OCI-LY7 (cell line): Measurements from ENCODE around the gene SLC4A4. TPM values are rescaled to one million over a fixed set of nuclear protein-coding genes. Genes with fewer than 3 reads are reported as not detected.

ENCODE experiments used
- BruUV-seq: library from RNA; stranded (reverse); fragments of 400-500 nt; replicated peaks from 2 replicates; lab custom pipeline; 2021; lab: Mats Ljungman, UMichigan
- CTCF ChIA-PET: fragments of 300-600 bp; sonication (Branson Sonifier 250); formaldehyde crosslinking; loops from one replicate; lab custom pipeline; 2022; ENCODE audit warnings: antibody characterized with exemption; ENCODE audit not compliant: unreplicated experiment; lab: Charles Lee
- POLR2A ChIA-PET: fragments of 300-600 bp; sonication (Branson Sonifier 250); formaldehyde crosslinking; loops from one replicate; lab custom pipeline; 2022; ENCODE audit warnings: antibody characterized with exemption; lab: Charles Lee
- DNase-seq: peaks from one replicate; pipeline ENCODE4 v3.0.0-alpha.2; 2015; ENCODE audit warnings: low spot score
- H2AFZ ChIP-seq: fragments of 200-600 bp; sonication (generic), shearing (Covaris generic); 2 replicates; pipeline ENCODE4 v1.6.1; 2014; ENCODE audit warnings: mild to moderate bottlenecking, antibody characterized with exemption, low read length, moderate library complexity
- H3K27ac ChIP-seq: fragments of 200-600 bp; sonication (generic); 2 replicates; pipeline ENCODE4 v1.5.1; 2014; ENCODE audit warnings: mixed run types, low read depth, mild to moderate bottlenecking, moderate library complexity, low read length, inconsistent platforms; ENCODE audit not compliant: poor library complexity, severe bottlenecking
- H3K36me3 ChIP-seq: fragments of 200-600 bp; sonication (generic); 2 replicates; pipeline ENCODE4 v1.6.1; 2014; ENCODE audit warnings: mild to moderate bottlenecking, antibody characterized with exemption, low read length, moderate library complexity, mixed read lengths; ENCODE audit not compliant: insufficient read depth
- H3K4me1 ChIP-seq: fragments of 200-600 bp; sonication (generic); 2 replicates; pipeline ENCODE4 v1.5.1; 2014; ENCODE audit warnings: mild to moderate bottlenecking, low read length; ENCODE audit not compliant: insufficient read depth, poor library complexity, severe bottlenecking
- H3K4me2 ChIP-seq: fragments of 200-600 bp; sonication (generic); 2 replicates; pipeline ENCODE4 v1.6.1; 2014; ENCODE audit warnings: mild to moderate bottlenecking, low read length
- H3K4me3 ChIP-seq: fragments of 200-600 bp; sonication (generic); 2 replicates; pipeline ENCODE4 v1.5.1; 2014; ENCODE audit warnings: mild to moderate bottlenecking, low read depth, low read length; ENCODE audit not compliant: poor library complexity, severe bottlenecking
- H3K79me2 ChIP-seq: fragments of 200-600 bp; sonication (generic); 2 replicates; pipeline ENCODE4 v1.6.1; 2016; ENCODE audit warnings: low read depth, mild to moderate bottlenecking, low read length, moderate library complexity, mixed read lengths; ENCODE audit not compliant: insufficient read depth
- H3K9me2 ChIP-seq: fragments of 200-600 bp; sonication (generic); 2 replicates; pipeline ENCODE4 v1.6.1; 2016; ENCODE audit warnings: mild to moderate bottlenecking, low read length, mixed read lengths; ENCODE audit not compliant: insufficient read depth
- H3K9me3 ChIP-seq: fragments of 200-600 bp; sonication (generic); 2 replicates; pipeline ENCODE4 v1.6.1; 2014; ENCODE audit warnings: mild to moderate bottlenecking, mixed run types, low read length, mixed read lengths
- H4K20me1 ChIP-seq: fragments of 200-600 bp; sonication (generic); 2 replicates; pipeline ENCODE4 v1.6.1; 2014; ENCODE audit warnings: mild to moderate bottlenecking, antibody characterized with exemption, low read length, moderate library complexity, mixed read lengths; ENCODE audit not compliant: insufficient read depth
- EZH2phosphoT487 ChIP-seq: fragments of 200-600 bp; sonication (generic); IDR thresholded peaks from 2 replicates; pipeline ENCODE4 v1.6.1; 2018; ENCODE audit warnings: low read depth, borderline replicate concordance, mild to moderate bottlenecking, mixed run types, antibody characterized with exemption, low read length, moderate library complexity, mixed read lengths
- intact Hi-C: fragments of 100-400 bp; cut with micrococcal nuclease; formaldehyde crosslinking; loops from one replicate; pipeline ENCODE4 v1.10.0; 2022; ENCODE audit not compliant: unreplicated experiment
- total RNA-seq, 2 experiments: library from RNA; depleted of rRNA in 1 of 2; stranded (reverse); fragments of >200 nt in 1 of 2; shearing (Covaris generic) in 1 of 2; gene quantifications; 2 replicates each; pipeline ENCODE4 v1.2.3, GENCODE V29; 2014 to 2022
- TF ChIP-seq, protein P1 (sequence below): fragments of 200-600 bp; sonication (generic); conservative IDR thresholded peaks from 2 replicates; pipeline ENCODE4 v1.5.1; 2014; ENCODE audit warnings: mild to moderate bottlenecking, antibody characterized with exemption, low read length, moderate library complexity, mixed read lengths

Gene SLC4A4
- total RNA-seq, 2 experiments from 2014 or later, result not detected

DNA sequence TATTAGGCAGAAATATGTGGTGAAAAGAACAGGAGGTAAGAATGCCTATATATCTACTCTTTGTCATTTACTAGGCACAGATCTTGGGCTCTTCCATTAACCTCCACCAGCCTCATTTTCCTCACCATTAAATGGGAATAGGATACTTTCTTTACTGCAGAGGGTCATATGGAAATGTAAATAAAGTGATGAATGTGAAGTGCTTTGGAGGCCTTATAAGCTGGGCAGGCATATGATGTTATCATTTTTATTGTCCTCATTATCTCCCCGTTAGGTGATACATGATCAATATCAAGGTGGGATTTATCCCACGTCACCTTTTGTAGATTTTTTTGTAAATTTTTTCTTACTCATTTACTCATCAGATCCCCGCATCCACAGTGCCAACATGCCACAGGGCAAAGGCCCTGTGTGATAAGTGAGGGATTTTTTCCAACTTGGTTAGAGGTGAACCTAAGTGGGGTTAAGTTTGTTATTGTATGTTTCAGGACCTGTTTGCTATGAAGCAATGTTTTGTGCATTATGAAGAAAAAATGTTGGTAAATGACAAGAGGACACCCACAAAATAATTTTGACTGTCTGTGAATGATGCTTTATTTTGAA is 107.8 kb downstream of the SLC4A4 start:
- ChIA-PET POLR2A (interaction anchor here (0.8 kb wide), 1 partner anchor 1051 kb away, joined by 3 read pairs; no protein-coding TSS in a partner anchor), CTCF (no interaction called here)
- Histone ChIP-seq H3K9me2 (no peaks in the 10 kb centered on the region), H4K20me1 (no peaks in the 10 kb centered on the region), H3K79me2 (no peaks in the 10 kb centered on the region), H3K4me3 (no peak overlapping the region), H3K4me1 (no peaks in the 10 kb centered on the region), H2AFZ (no peak overlapping the region), H3K36me3 (no peaks in the 10 kb centered on the region), H3K4me2 (no peak overlapping the region), H3K9me3 (no peaks in the 10 kb centered on the region), H3K27ac (no peak overlapping the region)
- BruUV-seq, result no TSS peak
- TF ChIP-seq, protein P1, sequence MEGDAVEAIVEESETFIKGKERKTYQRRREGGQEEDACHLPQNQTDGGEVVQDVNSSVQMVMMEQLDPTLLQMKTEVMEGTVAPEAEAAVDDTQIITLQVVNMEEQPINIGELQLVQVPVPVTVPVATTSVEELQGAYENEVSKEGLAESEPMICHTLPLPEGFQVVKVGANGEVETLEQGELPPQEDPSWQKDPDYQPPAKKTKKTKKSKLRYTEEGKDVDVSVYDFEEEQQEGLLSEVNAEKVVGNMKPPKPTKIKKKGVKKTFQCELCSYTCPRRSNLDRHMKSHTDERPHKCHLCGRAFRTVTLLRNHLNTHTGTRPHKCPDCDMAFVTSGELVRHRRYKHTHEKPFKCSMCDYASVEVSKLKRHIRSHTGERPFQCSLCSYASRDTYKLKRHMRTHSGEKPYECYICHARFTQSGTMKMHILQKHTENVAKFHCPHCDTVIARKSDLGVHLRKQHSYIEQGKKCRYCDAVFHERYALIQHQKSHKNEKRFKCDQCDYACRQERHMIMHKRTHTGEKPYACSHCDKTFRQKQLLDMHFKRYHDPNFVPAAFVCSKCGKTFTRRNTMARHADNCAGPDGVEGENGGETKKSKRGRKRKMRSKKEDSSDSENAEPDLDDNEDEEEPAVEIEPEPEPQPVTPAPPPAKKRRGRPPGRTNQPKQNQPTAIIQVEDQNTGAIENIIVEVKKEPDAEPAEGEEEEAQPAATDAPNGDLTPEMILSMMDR, result no peak
- no peak for TF ChIP-seq EZH2phosphoT487
- no peak for DNase-seq
- intact Hi-C loops, result no loop called here

GRCh38 chr4:71449040-71449439 is 110.2 kb downstream of the SLC4A4 start:
- TF ChIP-seq, protein P1, result no peak
- no peak for TF ChIP-seq EZH2phosphoT487
- POLR2A ChIA-PET, result interaction anchor here (0.5 to 1.3 kb wide), 3 partner anchors 11 to 836 kb away, joined by 3 read pairs; no protein-coding TSS in a partner anchor
- Histone ChIP-seq H3K79me2 (no peaks in the 10 kb centered on the region), H3K27ac (no peak overlapping the region), H3K9me3 (no peaks in the 10 kb centered on the region), H3K4me1 (no peaks in the 10 kb centered on the region), H3K4me3 (no peak overlapping the region), H2AFZ (no peak overlapping the region), H4K20me1 (no peaks in the 10 kb centered on the region), H3K36me3 (no peaks in the 10 kb centered on the region), H3K4me2 (no peak overlapping the region), H3K9me2 (no peaks in the 10 kb centered on the region)
- BruUV-seq, result no TSS peak
- DNase-seq, result no peak
- intact Hi-C loops, result no loop called here
- CTCF ChIA-PET, result no interaction called here

DNA sequence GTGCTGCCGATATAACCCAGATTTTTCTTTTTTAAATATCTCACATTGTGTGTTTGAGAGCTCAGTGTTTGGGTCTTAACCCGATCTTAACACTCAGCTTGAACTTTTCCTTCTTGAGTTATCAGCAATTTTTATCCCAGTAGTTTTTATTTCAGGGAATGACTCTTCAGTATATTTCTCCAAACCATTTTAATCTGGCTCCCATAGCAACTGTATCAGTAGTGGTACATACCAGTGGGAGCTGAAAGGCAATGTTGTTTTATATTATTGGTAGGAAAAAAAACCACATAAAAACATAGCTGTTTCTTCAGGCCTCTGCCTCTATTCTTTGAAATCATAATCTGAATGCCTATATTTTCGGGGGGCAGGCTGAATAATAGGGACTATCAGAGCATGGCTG is 111.1 kb downstream of the SLC4A4 start:
- Histone ChIP-seq H3K4me2 (no peak overlapping the region), H3K27ac (no peak overlapping the region), H3K4me3 (no peak overlapping the region), H2AFZ (no peak overlapping the region), H3K4me1 (no peaks in the 10 kb centered on the region), H3K79me2 (no peaks in the 10 kb centered on the region), H4K20me1 (no peaks in the 10 kb centered on the region), H3K9me2 (no peaks in the 10 kb centered on the region), H3K36me3 (no peaks in the 10 kb centered on the region), H3K9me3 (no peaks in the 10 kb centered on the region)
- TF ChIP-seq EZH2phosphoT487, result no peak
- TF ChIP-seq, protein P1, result no peak
- intact Hi-C loops, result no loop called here
- ChIA-PET POLR2A (interaction anchor here (0.5 to 1.3 kb wide), 2 partner anchors 12 to 835 kb away, joined by 3 read pairs; no protein-coding TSS in a partner anchor), CTCF (no interaction called here)
- DNase-seq, result no peak
- no TSS peak for BruUV-seq
